Measurements from ENCODE around the gene VPS35.

Gene VPS35

GRCh38 chr16:46712911-46713310 is 23.9 kb upstream of the VPS35 start:
- TF ChIP-seq CTCF (IDR thresholded peaks at IDR 0.05; ENCODE audit: insufficient read depth, missing control alignments), result no peak
- FAIRE-seq (no peak), DNase-seq (ENCODE audit: insufficient read length, low spot score) (no peak)

GRCh38 chr16:46711106-46712058 is 22.4 kb upstream of the VPS35 start:
- TF ChIP-seq CTCF (IDR thresholded peaks at IDR 0.05; ENCODE audit: insufficient read depth, missing control alignments), result no peak
- FAIRE-seq (no peak), DNase-seq (ENCODE audit: insufficient read length, low spot score) (no peak)

GRCh38 chr16:46709469-46710005 is 20.6 kb upstream of the VPS35 start:
- no peak for TF ChIP-seq CTCF (IDR thresholded peaks at IDR 0.05; ENCODE audit: insufficient read depth, missing control alignments)
- no peak for DNase-seq (ENCODE audit: insufficient read length, low spot score)
- FAIRE-seq, result no peak

GRCh38 chr16:46706642-46707041 is 17.7 kb upstream of the VPS35 start:
- DNase-seq (ENCODE audit: insufficient read length, low spot score) (no peak), FAIRE-seq (no peak)
- no peak for TF ChIP-seq CTCF (IDR thresholded peaks at IDR 0.05; ENCODE audit: insufficient read depth, missing control alignments)

- FAIRE-seq, result no peak
- DNase-seq (ENCODE audit: insufficient read length, low spot score), result no peak
- TF ChIP-seq CTCF (IDR thresholded peaks at IDR 0.05; ENCODE audit: insufficient read depth, missing control alignments), result no peak
These were observed 13.1 kb upstream of the VPS35 start for GRCh38 chr16:46702030-46702429.

- TF ChIP-seq CTCF (IDR thresholded peaks at IDR 0.05; ENCODE audit: insufficient read depth, missing control alignments), result no peak
- DNase-seq (ENCODE audit: insufficient read length, low spot score), result no peak
- no peak for FAIRE-seq
These were observed 12.6 kb upstream of the VPS35 start for GRCh38 chr16:46701615-46702014.

GRCh38 chr16:46700048-46700447 is 11.1 kb upstream of the VPS35 start:
- no peak for TF ChIP-seq CTCF (IDR thresholded peaks at IDR 0.05; ENCODE audit: insufficient read depth, missing control alignments)
- no peak for FAIRE-seq
- DNase-seq (ENCODE audit: insufficient read length, low spot score), result no peak
